ENCODE results near the gene LCOR. TPM values are rescaled to one million over a fixed set of nuclear protein-coding genes. Genes with fewer than 3 reads are reported as not detected.

LCOR gene
- total RNA-seq, 1 experiment from 2014 or later = 42.1 TPM

DNA sequence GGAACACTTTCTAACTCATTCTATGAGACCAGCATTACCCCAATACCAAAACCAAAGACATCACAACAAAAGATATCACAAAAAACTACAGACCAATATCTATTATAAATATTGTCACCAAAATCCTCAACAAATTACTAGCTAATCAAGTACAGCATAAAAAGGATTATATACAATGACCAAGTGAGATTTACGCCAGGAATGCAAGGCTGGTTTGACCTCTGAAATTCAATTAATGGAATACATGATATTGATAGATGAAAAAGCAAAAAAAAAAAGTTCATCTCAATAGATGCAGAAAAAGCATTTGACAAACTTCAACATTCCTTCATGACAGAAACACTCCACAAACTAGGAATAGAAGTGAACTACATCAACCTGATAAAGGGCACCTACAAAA, 175.3 kb downstream of the LCOR start:
- H3K27ac ChIP-seq (ENCODE audit: insufficient read length, low read depth, low read length) = no peak overlapping the region
- no peak overlapping the region for H3T11ph ChIP-seq (ENCODE audit: low read length)
- no peak overlapping the region for H3K14ac ChIP-seq (ENCODE audit: insufficient read depth, low read length)
- H2BK5ac ChIP-seq (ENCODE audit: insufficient read length, low read length) = no peak overlapping the region
- H3K9ac ChIP-seq (ENCODE audit: extremely low read depth, insufficient read length, low read length) = no peak overlapping the region
- no peak overlapping the region for H4K91ac ChIP-seq (ENCODE audit: insufficient read length, low read depth, low read length)
- H2BK20ac ChIP-seq (ENCODE audit: low read depth, low read length, poor library complexity, severe bottlenecking) = no peak overlapping the region
- Mint-ChIP-seq H3K27ac (no peak overlapping the region), H3K4me3 (no peak overlapping the region), H3K9me3 (peaks cover 14 to 15% of the 10 kb centered on the region in 2 experiments), H3K36me3 (ENCODE audit: insufficient read depth in 1 of 3, low read depth in 3 of 3) (peaks cover 2 to 16% (median 12%) of the 10 kb centered on the region in 3 experiments), H3K27me3 (ENCODE audit: low read depth) (no peaks in the 10 kb centered on the region), H3K4me1 (peaks cover 4 to 7% of the 10 kb centered on the region in 2 experiments)
- no peak overlapping the region for H3K56ac ChIP-seq (ENCODE audit: insufficient read length, low read depth, low read length)
- no peak overlapping the region for H2BK15ac ChIP-seq (ENCODE audit: low read depth, low read length)
- no peaks in the 10 kb centered on the region for H3K9me3 ChIP-seq (ENCODE audit: control insufficient read depth, low read depth, low read length)
- no CpG with 5 or more reads among the region's 1 CpG for WGBS (ENCODE audit: extremely low coverage, insufficient read length, low lambda C conversion rate)
- no peak overlapping the region for H2AFZ ChIP-seq (ENCODE audit: low read length)
- no peak overlapping the region for H3K4ac ChIP-seq (ENCODE audit: low read depth, low read length)
- no peak for DNase-seq
- no peak overlapping the region for H3K4me2 ChIP-seq (ENCODE audit: insufficient read depth, insufficient read length, low read length)
- H2BK12ac ChIP-seq (ENCODE audit: insufficient read length, low read depth, low read length) = no peak overlapping the region
- no peak overlapping the region for H4K8ac ChIP-seq (replicated peaks; ENCODE audit: insufficient read length, low read depth, low read length)
- H3K79me2 ChIP-seq (ENCODE audit: insufficient read depth, low read length) = no peaks in the 10 kb centered on the region
- no peak for TF ChIP-seq CTCF (conservative IDR thresholded peaks at IDR 0.05)
- no peaks in the 10 kb centered on the region for H3K27me3 ChIP-seq (ENCODE audit: insufficient read depth, low read length)
- H3K4me1 ChIP-seq (ENCODE audit: insufficient read depth, low read length) = no peaks in the 10 kb centered on the region
- H3K23me2 ChIP-seq (ENCODE audit: insufficient read length, low read depth, low read length, poor library complexity, severe bottlenecking) = no peaks in the 10 kb centered on the region
- H2AK5ac ChIP-seq (ENCODE audit: insufficient read length, low read length) = no peak overlapping the region
- no peak overlapping the region for H3K18ac ChIP-seq (ENCODE audit: insufficient read length, low read depth, low read length)
- H2BK120ac ChIP-seq (ENCODE audit: low read depth, low read length, poor library complexity, severe bottlenecking) = no peak overlapping the region
- H3K79me1 ChIP-seq (ENCODE audit: insufficient read depth, low read depth, low read length, poor library complexity, severe bottlenecking) = no peaks in the 10 kb centered on the region
- H4K5ac ChIP-seq (ENCODE audit: insufficient read length, low read depth, low read length) = no peak overlapping the region
- H3K23ac ChIP-seq (ENCODE audit: insufficient read length, low read depth, low read length) = no peak overlapping the region
- H4K20me1 ChIP-seq (ENCODE audit: control insufficient read depth, insufficient read depth, insufficient read length) = no peaks in the 10 kb centered on the region

Data from H9 (cell line).